ENCODE measurements around the gene EFCAB14. TPM values are rescaled to one million over a fixed set of nuclear protein-coding genes. Genes with fewer than 3 reads are reported as not detected.
"Not testable (repeated sequence)": the region's sequence is repeated elsewhere in the genome, so short reads cannot be mapped to it uniquely, and the experiment has no call there.

Gene EFCAB14, protein sequence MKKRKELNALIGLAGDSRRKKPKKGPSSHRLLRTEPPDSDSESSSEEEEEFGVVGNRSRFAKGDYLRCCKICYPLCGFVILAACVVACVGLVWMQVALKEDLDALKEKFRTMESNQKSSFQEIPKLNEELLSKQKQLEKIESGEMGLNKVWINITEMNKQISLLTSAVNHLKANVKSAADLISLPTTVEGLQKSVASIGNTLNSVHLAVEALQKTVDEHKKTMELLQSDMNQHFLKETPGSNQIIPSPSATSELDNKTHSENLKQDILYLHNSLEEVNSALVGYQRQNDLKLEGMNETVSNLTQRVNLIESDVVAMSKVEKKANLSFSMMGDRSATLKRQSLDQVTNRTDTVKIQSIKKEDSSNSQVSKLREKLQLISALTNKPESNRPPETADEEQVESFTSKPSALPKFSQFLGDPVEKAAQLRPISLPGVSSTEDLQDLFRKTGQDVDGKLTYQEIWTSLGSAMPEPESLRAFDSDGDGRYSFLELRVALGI
- total RNA-seq (2014; rRNA removed; shearing (Covaris generic)), result 47.6 and 63.2 TPM in 2 replicates

DNA sequence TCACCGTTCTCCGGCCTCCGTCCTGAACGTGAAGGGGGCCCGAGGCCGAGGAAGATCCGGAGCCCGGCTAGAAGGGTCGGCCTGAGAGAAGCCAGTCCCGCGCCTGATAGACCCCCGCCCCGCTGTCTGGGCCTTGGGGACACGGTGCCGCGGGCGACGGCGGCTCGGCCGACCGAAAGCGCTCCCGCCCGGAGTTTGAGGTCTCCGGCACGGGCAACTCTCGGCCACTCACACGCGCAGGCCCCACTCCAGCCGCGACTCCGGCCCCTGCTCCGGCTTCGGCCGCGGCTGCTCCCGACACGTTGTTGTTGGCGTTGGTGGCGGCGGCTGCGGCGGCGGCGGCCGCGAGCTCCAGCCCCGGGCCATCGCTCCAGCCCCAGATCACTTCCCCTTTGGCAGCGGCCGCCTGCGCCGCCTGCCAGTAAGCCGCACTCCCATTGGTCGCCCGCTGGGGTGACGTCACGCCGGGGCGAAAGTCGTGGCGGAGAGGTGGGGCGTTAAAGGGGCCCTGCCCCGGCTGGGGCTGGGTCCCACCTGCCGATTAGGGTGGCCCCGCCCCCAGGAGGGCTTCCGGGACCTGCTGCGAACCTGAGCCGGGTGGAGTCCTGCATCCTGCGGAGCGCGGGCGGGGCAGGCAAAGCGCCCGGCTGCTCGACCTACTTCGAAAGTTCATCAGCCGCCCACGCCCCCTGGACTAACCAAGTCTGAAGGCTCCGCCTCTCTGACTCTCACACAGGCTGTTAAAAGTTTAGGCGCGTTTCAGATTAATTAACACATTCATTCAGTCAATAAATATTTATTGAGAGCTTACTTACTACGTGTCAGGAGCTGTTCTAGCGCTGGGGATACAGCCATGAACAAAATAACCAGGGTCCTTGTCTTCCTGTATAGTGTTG is at the start of gene EFCAB14:
Gene EFCAB14, minus strand, starts transcription at position 388 of the 896 bp plus-strand sequence. CDS start 1,027 bp downstream, outside the sequence.
- peak; percentile 85 for DNase-seq (ENCODE audit: low spot score)

DNA sequence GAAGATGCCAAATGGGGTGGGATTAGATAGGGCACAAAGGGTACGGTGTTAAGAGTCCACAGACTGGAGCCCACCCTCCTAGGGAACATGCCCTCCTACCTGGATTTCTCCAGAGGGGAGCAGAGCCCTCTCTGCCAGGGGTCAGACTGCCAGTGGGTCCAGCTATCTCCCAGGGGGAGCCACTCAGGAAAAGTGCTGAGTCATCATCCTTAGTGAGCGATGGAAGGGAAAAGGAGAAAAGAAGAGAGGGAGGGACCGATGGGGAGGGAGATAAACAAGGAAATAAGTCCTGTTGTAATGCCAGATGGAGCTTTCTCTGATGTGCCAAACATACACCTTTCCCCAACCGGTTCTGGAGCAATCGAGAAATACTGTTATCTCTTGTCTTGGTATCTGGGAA is 49.5 kb upstream of the EFCAB14 start:
- no peak for DNase-seq (ENCODE audit: low spot score)

DNA sequence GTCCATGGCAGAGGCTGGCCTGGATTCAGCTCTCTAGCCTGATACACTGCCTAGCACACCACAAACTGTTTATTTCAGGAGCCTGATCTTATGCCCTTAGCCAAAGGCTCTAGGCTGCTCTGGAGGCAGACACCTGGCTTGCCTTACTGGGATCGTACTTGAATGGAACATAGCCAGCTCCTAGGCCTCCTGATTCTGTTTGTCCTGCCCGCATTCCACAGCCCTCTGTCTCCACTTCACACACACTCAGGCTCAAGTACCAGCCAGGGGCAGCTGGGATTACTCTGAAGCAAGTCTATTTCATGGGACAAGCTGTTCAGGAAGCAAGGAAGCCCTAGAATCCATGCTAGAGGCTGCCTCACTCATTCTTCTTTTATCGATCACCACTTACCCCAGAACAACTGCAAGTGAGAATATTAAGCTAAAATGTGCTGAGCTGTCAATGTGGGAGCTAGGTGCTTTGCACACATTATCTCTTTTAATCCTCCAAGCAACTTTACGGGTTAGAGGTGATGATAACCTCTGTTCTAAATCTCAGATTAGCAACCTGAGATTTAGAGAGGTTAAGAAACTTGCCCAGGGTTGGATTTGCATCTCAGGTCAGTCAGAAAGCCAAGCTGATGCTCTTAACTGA is 48.9 kb upstream of the EFCAB14 start:
- no peak for DNase-seq (ENCODE audit: low spot score)

DNA sequence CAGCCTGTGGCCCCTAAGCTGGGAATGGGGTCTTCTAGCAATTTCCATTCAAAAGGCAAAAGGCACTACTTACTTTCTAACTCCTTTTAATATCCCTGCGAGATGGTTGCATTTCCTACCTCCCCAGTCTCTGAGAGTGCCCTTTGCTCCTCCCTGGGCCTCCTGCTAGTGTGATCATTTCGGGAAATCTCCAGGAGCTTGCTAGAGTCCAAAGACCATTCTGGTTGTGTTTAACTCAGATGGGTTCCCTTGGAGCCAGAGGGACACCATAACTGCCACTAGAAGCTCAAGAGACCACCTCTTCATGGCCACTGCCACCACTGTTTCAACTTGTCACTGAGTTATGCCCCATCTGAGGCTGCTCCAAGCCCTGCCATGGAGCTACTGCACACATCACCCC is 45.5 kb upstream of the EFCAB14 start:
- no peak for DNase-seq (ENCODE audit: low spot score)

DNA sequence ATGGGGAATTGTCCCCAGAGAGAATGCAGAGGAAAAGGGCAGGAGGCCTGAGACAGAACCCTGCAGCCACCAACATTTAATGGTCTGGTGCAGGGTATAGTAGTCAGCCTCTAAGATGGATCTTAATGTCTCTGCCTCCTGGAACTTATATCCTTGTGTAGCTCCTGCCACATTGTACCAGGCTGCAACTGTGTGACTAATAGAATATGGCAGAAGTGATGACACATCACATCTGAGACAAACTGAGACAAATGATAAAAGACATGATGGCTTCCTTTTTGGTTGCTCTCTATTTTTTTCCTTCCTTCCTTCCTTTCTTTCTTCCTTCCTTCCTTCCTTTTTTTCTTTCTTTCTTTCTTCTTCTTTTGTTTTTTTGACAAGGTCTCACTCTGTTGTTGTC is 42.8 kb upstream of the EFCAB14 start:
- no peak for DNase-seq (ENCODE audit: low spot score)

DNA sequence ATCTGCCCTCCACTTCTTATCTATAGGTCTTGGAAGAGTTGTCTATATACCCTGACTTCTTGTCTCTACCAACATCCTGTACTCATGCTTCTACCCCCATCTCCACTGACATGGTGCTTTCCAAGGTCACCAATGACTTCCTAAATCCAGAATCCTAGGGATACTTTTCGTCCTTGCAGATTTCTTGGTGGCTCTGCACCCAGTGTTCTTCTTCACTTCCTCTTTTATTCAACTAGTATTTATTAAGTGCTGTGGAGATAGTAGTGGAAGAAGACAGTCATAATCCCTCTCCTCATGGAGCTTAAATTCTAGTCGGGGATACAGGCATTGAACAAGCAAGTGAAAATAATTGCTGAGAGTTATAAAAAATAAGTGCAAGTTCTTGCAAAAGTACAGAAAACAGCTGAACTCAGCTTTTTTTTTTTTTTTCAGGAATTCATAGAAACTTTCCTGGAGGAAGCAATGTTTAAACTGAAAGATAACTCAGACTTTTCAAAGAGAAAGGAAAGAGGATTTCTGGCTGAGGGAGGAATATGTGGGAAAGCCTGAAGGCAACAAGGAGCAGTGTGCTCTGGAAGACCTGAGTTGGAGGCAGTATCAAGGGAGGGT is 41.7 kb upstream of the EFCAB14 start:
- no peak for DNase-seq (ENCODE audit: low spot score)

DNA sequence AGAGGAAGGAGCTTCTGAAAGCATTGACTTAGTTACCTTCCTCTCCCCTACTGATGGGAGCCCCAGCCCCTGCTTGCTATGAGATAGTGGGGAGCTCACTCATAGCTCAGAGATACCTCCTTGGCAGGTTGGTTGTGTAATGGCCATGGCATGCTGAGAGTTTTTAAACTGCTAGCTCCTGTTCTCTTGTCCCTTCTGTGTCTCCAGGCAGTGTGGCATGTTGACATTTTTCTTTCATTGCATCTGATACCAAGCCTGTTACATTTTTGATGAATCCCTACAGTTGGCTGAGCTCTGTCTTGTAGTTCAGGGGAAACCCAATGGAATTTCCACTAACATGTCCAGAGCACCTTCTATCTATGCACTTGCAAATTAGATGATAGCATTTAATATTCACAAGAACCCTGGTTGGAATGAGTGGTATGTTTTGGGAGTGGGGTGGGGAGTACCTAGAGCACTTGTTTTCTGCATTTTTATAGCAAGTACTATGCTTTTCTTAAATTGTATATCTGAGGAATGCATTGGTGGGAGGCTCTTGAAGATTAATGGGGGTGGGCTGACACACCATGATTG is 39.1 kb upstream of the EFCAB14 start:
- DNase-seq (ENCODE audit: low spot score), result no peak

DNA sequence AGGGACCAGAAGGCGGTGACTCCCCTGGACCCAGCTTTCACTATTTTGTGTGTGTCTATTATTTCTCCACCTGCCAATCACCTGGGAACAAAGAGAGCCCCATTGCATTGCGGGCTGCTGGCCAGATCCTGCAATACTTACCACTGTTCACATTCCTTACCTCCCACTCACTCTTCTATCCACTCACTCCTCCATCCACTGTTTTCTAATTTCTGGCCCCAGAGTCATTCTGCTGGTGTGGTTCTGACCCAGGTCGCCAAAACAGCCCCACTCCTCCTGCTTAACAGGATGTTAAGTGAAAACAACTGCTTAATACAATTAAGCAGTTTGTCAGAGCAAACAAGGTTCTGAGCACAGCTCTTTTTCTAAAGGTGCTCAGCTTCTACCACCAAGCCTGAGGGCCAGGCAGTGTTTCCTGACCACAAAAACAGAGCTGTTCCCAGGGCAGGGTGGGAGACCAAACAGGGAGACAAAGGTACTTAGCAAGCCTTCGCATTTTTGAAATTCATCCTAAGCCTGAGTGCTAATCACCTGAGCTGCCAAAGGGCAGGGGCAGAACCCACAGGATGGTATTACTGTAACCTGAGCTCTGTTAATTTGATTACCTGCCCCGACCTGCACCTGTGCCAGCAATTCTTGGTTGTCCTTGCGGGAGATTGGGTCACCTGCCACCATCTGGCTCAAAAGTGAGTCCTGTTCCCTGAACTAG is 38.5 kb upstream of the EFCAB14 start:
- peak; percentile 8 for DNase-seq (ENCODE audit: low spot score)

DNA sequence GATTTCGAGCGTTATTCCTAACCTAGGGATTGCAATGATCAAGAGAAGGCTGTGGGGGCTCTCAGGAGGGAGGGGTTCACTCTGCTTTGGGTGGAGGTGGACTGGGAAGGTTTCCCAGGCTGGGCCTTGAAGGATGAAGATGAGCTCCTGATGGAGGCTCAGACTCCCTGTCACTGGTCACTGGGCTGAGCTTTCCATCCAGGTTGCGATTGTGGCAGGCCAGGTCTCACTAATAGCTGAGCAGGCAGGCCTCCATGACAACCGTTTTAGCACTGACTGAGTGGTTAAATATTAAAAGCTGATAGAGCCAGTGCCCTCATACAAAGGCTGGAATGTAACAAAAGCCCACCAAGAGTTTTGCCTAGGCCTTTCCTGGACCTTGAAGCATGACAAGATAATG is 36.2 kb upstream of the EFCAB14 start:
- no peak for DNase-seq (ENCODE audit: low spot score)

DNA sequence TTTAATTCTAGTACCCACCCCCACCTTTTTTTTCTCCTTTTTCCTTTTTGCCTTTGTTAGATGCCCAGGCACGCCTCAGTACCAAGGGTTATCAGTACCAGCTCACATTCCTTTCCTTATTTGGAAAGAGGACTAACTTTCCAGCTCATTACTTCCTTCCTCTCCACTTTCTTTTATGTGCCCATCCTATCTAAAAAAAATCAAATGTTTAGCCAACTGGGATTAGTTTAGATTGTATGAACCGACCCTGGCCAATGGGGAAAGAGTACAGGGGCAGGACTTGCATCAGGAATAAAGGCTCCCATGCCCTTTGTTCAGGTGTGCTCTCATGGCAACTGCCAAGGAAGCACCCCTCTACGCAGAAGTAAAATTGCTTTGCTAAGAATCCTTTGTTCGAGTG is 35.8 kb upstream of the EFCAB14 start:
- peak; percentile 32 for DNase-seq (ENCODE audit: low spot score)

DNA sequence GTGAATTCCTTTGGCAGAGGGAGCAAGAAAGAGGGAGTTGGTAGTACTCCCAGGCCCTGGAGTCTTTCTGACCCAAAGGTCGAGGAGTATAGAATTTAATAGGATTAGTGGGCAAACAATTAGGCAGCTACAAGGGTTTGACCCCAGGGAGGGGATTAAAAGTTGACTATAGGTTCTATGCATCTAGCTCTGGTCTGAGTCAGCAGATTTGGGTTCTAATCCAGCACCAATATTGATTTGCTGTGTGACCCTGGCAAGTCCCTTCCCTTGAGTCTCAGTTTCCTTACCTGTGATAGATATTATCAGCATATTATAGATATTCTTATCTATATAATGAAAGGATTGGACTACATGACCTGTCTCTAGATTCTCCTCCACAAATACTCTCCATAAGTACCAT is 35.1 kb upstream of the EFCAB14 start:
- DNase-seq (ENCODE audit: low spot score), result no peak

DNA sequence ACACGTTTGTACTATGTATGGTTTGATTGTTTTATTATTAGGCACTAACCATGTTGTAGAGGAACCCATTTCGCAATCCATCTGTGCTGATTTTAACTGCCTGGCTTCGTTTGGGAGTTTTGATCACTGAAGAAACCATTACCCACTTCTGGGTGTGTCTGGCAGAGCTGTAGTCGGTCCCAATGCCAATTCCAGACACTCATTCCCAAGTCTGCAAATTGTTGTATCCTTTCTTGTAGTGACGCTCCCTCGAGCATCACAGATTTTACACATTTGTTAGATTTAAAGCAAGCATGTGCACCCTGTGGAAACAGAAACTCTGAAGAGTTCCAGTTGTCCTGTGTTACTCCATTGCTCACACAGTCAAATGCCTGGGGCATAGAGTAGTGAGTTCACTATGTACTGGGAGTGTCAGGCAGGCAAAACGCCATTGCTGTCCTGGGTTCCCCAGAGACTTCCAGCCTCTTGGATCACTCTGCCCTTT is 31.0 kb upstream of the EFCAB14 start:
- DNase-seq (ENCODE audit: low spot score), result no peak

DNA sequence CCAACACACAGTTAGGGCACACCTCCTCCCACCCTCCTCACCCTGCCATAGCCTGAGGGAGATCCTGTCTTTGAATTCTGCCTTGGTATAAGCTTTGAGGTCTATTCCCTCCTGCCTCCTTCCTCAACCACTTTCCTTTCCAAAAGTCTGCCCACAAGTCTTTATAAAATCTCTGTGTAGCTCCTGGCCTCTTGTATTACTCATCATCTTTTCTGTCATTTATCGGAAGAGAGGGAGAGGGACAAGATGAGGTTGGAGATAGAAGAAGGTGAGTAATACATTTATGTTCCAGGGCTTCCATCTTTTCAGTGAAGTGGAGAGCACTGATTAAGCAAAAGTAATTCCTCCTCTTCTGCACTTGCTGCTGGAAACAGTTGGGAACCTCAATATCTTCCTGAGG is 30.5 kb upstream of the EFCAB14 start:
- peak; percentile 28 for DNase-seq (ENCODE audit: low spot score)

DNA sequence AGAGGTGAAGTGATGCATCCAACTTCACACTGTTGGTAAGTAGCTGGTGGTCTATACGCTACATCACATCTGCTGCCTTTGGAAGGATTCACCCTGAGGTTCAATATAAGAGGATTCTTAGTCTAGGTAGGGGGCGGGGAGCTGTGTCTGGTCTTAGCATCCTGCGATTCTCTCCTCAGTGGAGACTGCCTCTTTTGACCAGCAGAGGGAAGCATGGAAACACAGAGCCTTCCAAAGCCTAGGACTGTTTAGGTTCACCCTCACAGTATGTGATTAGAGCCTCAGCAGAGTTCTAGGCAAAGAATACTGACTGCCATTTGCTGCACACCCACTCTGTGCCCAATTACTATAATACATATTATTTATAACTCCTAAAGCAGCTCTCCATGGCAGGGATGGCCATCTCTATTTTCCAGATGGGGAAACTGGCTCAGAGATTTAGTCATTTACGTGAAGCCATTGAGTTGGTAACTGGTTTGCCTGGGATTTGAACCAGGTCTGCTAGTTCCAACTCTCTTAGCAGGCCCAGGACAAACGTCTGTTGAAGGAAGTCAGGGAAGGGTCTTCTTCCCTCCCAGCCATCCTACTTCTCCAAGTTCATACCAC is 28.9 kb upstream of the EFCAB14 start:
- peak; percentile 48 for DNase-seq (ENCODE audit: low spot score)

DNA sequence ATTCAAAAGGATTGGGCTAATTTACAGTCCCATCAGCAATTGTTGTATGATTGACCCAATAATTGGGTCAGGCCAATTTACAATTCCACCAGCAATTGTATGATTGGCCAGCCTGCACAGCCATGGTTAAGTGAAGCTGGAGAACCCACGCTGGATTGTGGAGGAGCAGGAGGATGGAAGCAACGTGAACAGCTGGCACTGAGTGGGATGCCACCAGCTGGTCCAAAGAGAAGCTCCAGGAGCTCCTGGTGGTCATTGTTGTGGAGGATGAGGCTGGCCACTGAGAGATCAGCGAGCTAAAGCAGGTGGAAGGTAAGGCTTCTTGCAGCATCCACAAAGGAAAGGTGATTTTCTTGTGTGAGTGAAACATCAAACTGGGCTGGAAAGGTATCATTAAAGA is 23.2 kb upstream of the EFCAB14 start:
- no peak for DNase-seq (ENCODE audit: low spot score)

DNA sequence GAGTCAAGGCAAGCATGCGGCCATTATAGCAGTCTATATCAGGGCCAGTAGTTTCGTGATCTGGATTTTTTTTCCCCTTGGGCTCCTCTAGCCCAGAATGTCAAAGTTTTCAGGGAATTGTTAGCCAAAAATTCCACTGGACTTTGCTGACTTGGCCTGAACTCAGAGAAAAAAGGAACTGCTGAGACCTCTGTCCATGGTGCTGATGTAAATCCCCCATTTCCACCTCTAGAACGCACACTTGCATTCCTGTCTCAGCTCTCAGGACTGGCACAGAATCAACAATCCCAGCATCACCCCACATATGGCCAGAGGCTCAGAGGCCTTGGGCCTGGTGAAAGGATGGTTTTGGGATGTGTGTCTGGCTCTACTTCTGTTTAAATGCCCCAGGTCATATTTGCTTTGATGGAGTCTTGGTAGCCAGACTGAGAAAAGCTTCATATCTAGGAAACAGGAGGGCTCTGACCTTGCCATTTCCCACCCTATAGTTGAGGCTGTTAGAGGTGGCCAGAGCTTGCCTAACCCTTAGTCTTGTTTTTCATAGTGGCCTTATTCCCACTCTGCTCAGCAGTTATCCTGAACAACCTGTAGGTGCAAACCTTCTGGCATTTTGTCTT is 16.9 kb upstream of the EFCAB14 start:
- DNase-seq (ENCODE audit: low spot score), result peak; percentile 72

DNA sequence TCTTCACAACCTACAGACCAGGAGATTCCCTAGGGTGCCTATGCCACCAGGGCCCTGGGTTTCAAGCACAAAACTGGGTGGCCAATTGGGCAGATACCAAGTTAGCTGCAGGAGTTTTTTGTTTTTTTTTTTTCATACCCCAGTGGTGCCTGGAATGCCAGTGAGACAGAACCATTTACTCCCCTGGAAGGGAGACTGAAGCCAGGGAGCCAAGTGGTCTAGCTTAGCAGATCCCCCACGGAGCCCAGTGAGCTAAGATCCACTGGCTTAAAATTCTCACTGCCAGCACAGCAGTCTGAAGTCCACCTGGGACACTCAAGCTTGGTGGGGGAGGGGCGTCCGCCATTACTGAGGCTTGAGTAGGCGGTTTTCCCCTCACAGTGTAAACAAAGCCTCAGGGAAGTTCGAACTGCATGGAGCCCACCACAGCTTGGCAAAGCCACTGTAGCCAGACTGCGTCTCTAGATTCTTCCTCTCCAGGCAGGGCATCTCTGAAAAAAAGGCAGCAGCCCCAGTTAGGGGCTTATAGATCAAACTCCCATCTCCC is 9.5 kb upstream of the EFCAB14 start:
- DNase-seq (ENCODE audit: low spot score), result not testable (repeated sequence)

DNA sequence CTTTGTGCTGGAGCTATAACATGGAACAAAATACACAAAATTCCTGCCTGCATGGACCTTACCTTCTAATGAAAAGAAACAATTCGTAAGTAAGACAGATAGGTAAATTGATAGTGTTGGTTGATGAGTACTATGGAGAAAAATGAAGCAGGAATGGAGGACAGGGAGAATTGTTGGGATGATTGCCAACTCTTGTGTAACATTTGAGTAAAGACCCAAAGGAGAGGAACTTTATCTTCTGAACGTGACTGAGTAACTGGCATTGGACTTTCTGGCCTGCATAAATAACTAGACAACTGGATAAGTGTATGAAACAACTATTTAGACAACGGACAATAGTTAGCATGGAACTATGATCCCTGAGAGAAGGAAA is 6.8 kb upstream of the EFCAB14 start:
- no peak for DNase-seq (ENCODE audit: low spot score)

DNA sequence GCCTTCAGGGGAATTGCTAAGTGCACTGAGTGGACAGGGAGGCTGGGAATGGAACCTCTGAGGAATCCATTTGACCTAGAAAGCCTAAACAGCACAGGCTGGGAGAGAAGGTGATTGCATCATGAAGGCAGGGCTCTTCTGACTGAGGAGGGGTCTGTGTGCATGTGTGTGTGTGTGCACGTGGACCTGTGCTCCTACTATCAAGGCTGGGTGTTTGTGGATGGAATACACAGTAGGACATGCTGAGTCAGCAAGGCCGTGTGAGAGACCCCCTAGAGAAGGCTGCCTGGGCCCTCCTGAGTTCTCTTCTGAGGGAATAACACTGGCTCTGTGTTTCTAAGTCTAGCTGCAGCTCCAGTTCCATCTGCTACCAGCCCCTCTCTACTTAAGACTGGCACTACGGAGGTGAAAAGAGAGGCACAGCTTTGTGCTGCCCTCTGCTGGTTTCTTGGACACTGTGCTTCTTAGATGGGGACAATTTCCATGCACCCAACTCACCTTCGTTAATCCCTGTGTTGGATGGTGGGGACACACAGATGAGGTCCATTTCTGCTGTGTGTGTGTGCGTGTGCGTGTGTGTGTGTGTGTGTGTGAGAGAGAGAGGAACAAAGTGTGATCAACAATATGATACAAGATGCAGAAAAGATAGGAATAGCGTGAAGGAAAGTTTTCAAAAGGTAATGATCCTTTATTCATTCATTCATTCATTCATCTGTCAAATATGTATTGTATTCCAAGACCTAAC is 6.2 kb upstream of the EFCAB14 start:
- peak; percentile 73 for DNase-seq (ENCODE audit: low spot score)
